HepG2 (cell line): ENCODE results near the gene FGF14. TPM values are rescaled to one million over a fixed set of nuclear protein-coding genes. Genes with fewer than 3 reads are reported as not detected.

Source experiments
- ATAC-seq: fragments of 200-7000 bp; cut with Tn5 transposase; 3 replicates; pipeline ENCODE4 v1.9.1; 2020; ENCODE audit warnings: mild to moderate bottlenecking, moderate library complexity
- BruUV-seq: library from RNA; stranded (reverse); fragments of 400-500 nt; replicated peaks from 2 replicates; lab custom pipeline; 2021; lab: Mats Ljungman, UMichigan
- CTCF ChIA-PET: fragments of 300-600 bp; formaldehyde crosslinking; extraction: SDS; loops from one replicate; lab custom pipeline; 2021; ENCODE audit warnings: low total read pairs, inconsistent platforms, low intra/inter-chr PET ratio; lab: Yijun Ruan, JAX
- POLR2A ChIA-PET: fragments of 350-600 bp; sonication (Branson Sonifier 250); formaldehyde crosslinking; loops from one replicate; lab custom pipeline; 2020; ENCODE audit warnings: antibody characterized with exemption, inconsistent platforms; lab: Yijun Ruan, JAX
- DNase-seq: peaks from one replicate; pipeline ENCODE4 v3.0.0-alpha.2; 2015; ENCODE audit warnings: low spot score
- FAIRE-seq: peaks from 3 replicates; lab custom pipeline; 2011; peaks lifted over from hg19 to GRCh38; lab: Jason Lieb, UNC
- H2AFZ ChIP-seq: one replicate; pipeline ENCODE4 v1.6.1; 2011; ENCODE audit warnings: low read length, inconsistent platforms
- H3K27ac ChIP-seq: fragments of 300-600 bp; 3 replicates; pipeline ENCODE4 v1.8.0; 2011; ENCODE audit warnings: mixed run types, mild to moderate bottlenecking, mixed read lengths, low read length, inconsistent platforms; ENCODE audit not compliant: insufficient read depth; ENCODE audit errors: extremely low read length
- H3K27me3 ChIP-seq, 2 experiments: fragments of 200-600 bp in 1 of 2; 2 replicates in 1 of 2; 3 replicates in 1 of 2; pipeline versions ENCODE4 v1.6.0 to v1.8.0; 2011; ENCODE audit warnings: low read length in 2 of 2, mild to moderate bottlenecking in 2 of 2, moderate library complexity in 2 of 2, inconsistent platforms in 1 of 2; ENCODE audit not compliant: insufficient read depth in 2 of 2, control insufficient read depth in 1 of 2
- H3K36me3 ChIP-seq, 2 experiments: fragments of 200-600 bp in 1 of 2; replicated peaks in 1 of 2; 2 replicates in 1 of 2; 3 replicates in 1 of 2; pipeline versions ENCODE4 v1.5.1 to v1.8.0; 2011; ENCODE audit warnings: low read length in 2 of 2, inconsistent platforms in 1 of 2; ENCODE audit not compliant: insufficient read depth in 2 of 2, control insufficient read depth in 1 of 2
- H3K4me1 ChIP-seq: 2 replicates; pipeline ENCODE4 v1.5.1; 2012; ENCODE audit warnings: low read length, inconsistent platforms; ENCODE audit not compliant: insufficient read depth
- H3K4me2 ChIP-seq: 2 replicates; pipeline ENCODE4 v1.6.0; 2011; ENCODE audit warnings: low read depth, low read length, inconsistent platforms
- H3K4me3 ChIP-seq, 3 experiments: fragments of 200-600 bp in 1 of 3; sonication (generic), shearing (Covaris generic) in 1 of 3; replicated peaks in 1 of 3; 2 replicates each; pipeline ENCODE4 v1.5.1; 2011 to 2016; ENCODE audit warnings: low read length in 3 of 3, inconsistent platforms in 2 of 3, low read depth in 2 of 3, mild to moderate bottlenecking in 2 of 3, control low read depth in 1 of 3, mixed read lengths in 1 of 3; ENCODE audit not compliant: insufficient read depth in 1 of 3
- H3K79me2 ChIP-seq: one replicate; pipeline ENCODE4 v1.6.1; 2011; ENCODE audit warnings: low read length, inconsistent platforms; ENCODE audit not compliant: insufficient read depth
- H3K9ac ChIP-seq: 2 replicates; pipeline ENCODE4 v1.6.0; 2011; ENCODE audit warnings: mild to moderate bottlenecking, low read depth, low read length, inconsistent platforms; ENCODE audit not compliant: insufficient read depth
- H3K9me3 ChIP-seq: 2 replicates; pipeline ENCODE4 v1.5.1; 2012; ENCODE audit warnings: mild to moderate bottlenecking, low read length
- H4K20me1 ChIP-seq: 2 replicates; pipeline ENCODE4 v1.6.0; 2011; ENCODE audit warnings: inconsistent platforms, mild to moderate bottlenecking, low read length, moderate library complexity; ENCODE audit not compliant: insufficient read depth
- AKNA ChIP-seq: sonication (generic); formaldehyde crosslinking; IDR thresholded peaks from 2 replicates; pipeline ENCODE4 v1.4.0; 2020; ENCODE audit warnings: missing genetic modification reagents, borderline replicate concordance
- NFE2 ChIP-seq: sonication (generic); formaldehyde crosslinking; IDR thresholded peaks from 2 replicates; pipeline ENCODE4 v1.4.0; 2020; ENCODE audit warnings: missing genetic modification reagents
- POLR2AphosphoS5 ChIP-seq: IDR thresholded peaks from 2 replicates; pipeline ENCODE4 v1.6.1; 2012; ENCODE audit warnings: low read depth, low read length
- RARA ChIP-seq: IDR thresholded peaks from 2 replicates; pipeline ENCODE4 v1.6.1; 2016; ENCODE audit warnings: missing genetic modification reagents, missing compliant biosample characterization
- RBAK ChIP-seq: sonication (generic); formaldehyde crosslinking; IDR thresholded peaks from 2 replicates; pipeline ENCODE4 v1.5.1; 2020; ENCODE audit warnings: mild to moderate bottlenecking, missing genetic modification reagents
- RFX5 ChIP-seq: IDR thresholded peaks from 2 replicates; pipeline ENCODE4 v1.6.1; 2011; ENCODE audit warnings: low read depth, low read length, improper control_type of control experiment
- SNAPC5 ChIP-seq: sonication (generic); formaldehyde crosslinking; IDR thresholded peaks from 2 replicates; pipeline ENCODE4 v1.8.1; 2023; ENCODE audit warnings: mild to moderate bottlenecking, missing genetic modification reagents, borderline replicate concordance
- SP5 ChIP-seq: IDR thresholded peaks from 2 replicates; pipeline ENCODE4 v1.6.1; 2016; ENCODE audit warnings: low read depth, borderline replicate concordance
- WGBS: methylation state at CpG from one replicate; pipeline ENCODE4 v1.1.6; 2017; ENCODE audit warnings: low lambda C conversion rate; 5-methylcytosine and 5-hydroxymethylcytosine counted together
- in situ Hi-C: cut with HindIII; loops from 2 replicates; pipeline ENCODE4 v1.10.0; 2017; ENCODE audit warnings: low pct_unique_long_range_greater_than_20kb; ENCODE audit not compliant: extremely low pct_ligation_motif_present
- intact Hi-C: fragments of 100-400 bp; cut with micrococcal nuclease; formaldehyde crosslinking; loops from one replicate; pipeline ENCODE4 v1.10.0; 2022; ENCODE audit not compliant: unreplicated experiment
- polyA plus RNA-seq, 8 experiments: library from polyadenylated mRNA; depleted of rRNA in 3 of 8; stranded (reverse) in 7 of 8; unstranded in 1 of 8; fragments of >200 nt; fragmentation: Illumina TruSeq in 4 of 8; extraction: Trizol in 4 of 8; gene quantifications; 2 replicates each; pipeline versions ENCODE4 v1.2.1 to v1.2.3, GENCODE V29; 2011 to 2016; ENCODE audit warnings: low read depth in 4 of 8, missing spikeins in 1 of 8, mixed read lengths in 1 of 8; ENCODE audit not compliant: insufficient read depth in 1 of 8
- total RNA-seq, 5 experiments: library from RNA; depleted of rRNA; stranded (reverse); fragments of >200 nt; fragmentation: Illumina TruSeq; extraction: Trizol; gene quantifications; 2 replicates each; pipeline ENCODE4 v1.2.3, GENCODE V29; 2016; ENCODE audit warnings: low read depth in 1 of 5
- TF ChIP-seq, protein P1 (sequence below): fragments of 450-650 bp; IDR thresholded peaks from 2 replicates; pipeline ENCODE4 v1.6.1; 2017

FGF14 gene
- total and polyA plus RNA-seq, 2 of the 13 experiments (the other 11 are each of a cell fraction or from before 2014, with no cell fraction given) = not detected

- Histone ChIP-seq H3K4me2 (no peak overlapping the region), H2AFZ (no peak overlapping the region), H4K20me1 (no peaks in the 10 kb centered on the region), H3K36me3 (no peaks in the 10 kb centered on the region), H3K27ac (no peak overlapping the region), H3K4me3 (no peak overlapping the region), H3K9ac (no peak overlapping the region), H3K9me3 (no peaks in the 10 kb centered on the region), H3K27me3 (no peaks in the 10 kb centered on the region; a peak in 1 of 5 replicates), H3K79me2 (no peaks in the 10 kb centered on the region), H3K4me1 (no peaks in the 10 kb centered on the region)
- FAIRE-seq = no peak
- ChIA-PET POLR2A (no interaction called here), CTCF (no interaction called here)
- DNase-seq = no peak
- in situ Hi-C loops (loop anchor here (25.0 kb wide), 1 partner anchor 636 kb away; no protein-coding TSS in a partner anchor), intact Hi-C loops (no loop called here)
- BruUV-seq = no TSS peak
- TF ChIP-seq, protein P1, sequence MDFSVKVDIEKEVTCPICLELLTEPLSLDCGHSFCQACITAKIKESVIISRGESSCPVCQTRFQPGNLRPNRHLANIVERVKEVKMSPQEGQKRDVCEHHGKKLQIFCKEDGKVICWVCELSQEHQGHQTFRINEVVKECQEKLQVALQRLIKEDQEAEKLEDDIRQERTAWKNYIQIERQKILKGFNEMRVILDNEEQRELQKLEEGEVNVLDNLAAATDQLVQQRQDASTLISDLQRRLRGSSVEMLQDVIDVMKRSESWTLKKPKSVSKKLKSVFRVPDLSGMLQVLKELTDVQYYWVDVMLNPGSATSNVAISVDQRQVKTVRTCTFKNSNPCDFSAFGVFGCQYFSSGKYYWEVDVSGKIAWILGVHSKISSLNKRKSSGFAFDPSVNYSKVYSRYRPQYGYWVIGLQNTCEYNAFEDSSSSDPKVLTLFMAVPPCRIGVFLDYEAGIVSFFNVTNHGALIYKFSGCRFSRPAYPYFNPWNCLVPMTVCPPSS = no peak
- TF ChIP-seq SP5 (CRISPR knock-in tag) (no peak), RFX5 (0 out of 2 replicates have a peak, but pooled peaks have one; percentile 15)
- no peak for ATAC-seq
- WGBS = 1% methylated on average over 2 of the region's 2 CpGs
Measured at GRCh38 chr13:101773062-101773461, 628.8 kb downstream of the FGF14 start.

- Histone ChIP-seq H4K20me1 (no peaks in the 10 kb centered on the region), H3K4me1 (no peaks in the 10 kb centered on the region), H3K36me3 (no peaks in the 10 kb centered on the region), H2AFZ (no peak overlapping the region), H3K9me3 (no peaks in the 10 kb centered on the region), H3K27ac (no peak overlapping the region), H3K27me3 (no peaks in the 10 kb centered on the region; a peak in 1 of 5 replicates), H3K79me2 (no peaks in the 10 kb centered on the region), H3K4me2 (no peak overlapping the region), H3K9ac (no peak overlapping the region), H3K4me3 (no peak overlapping the region)
- DNase-seq (no peak), FAIRE-seq (no peak), ATAC-seq (no peak)
- ChIA-PET CTCF (no interaction called here), POLR2A (no interaction called here)
- 0% methylated on average over 4 of the region's 4 CpGs for WGBS
- intact Hi-C loops = no loop called here
- BruUV-seq = no TSS peak
- in situ Hi-C loops = loop anchor here (25.0 kb wide), 1 partner anchor 630 kb away; no protein-coding TSS in a partner anchor
- TF ChIP-seq RARA = no peak
- TF ChIP-seq POLR2AphosphoS5 = no peak
- TF ChIP-seq NFE2 = no peak
- no peak for TF ChIP-seq SNAPC5 (CRISPR knock-in tag)
- no peak for TF ChIP-seq RBAK (CRISPR knock-in tag)
- no peak for TF ChIP-seq AKNA
Measured at GRCh38 chr13:101767131-101767530, 634.7 kb downstream of the FGF14 start.
